Central memory CD8-positive, alpha-beta T cell (primary cell): ENCODE data around the gene USP40.

Source experiments
- ATAC-seq: fragments of 150-1000 bp; cut with Tn5 transposase; replicated peaks from 2 replicates; pipeline ENCODE4 v1.10.0; 2022; ENCODE audit warnings: mild to moderate bottlenecking, moderate FRiP score, moderate number of reproducible peaks; ENCODE audit not compliant: poor library complexity, severe bottlenecking; ENCODE audit errors: extremely low read depth
- DNase-seq, 2 donors: peaks; one replicate each; pipeline ENCODE4 v3.0.0; 2021; ENCODE audit warnings: low spot score in 2 of 2
- H3K27ac Mint-ChIP-seq: one replicate; pipeline ENCODE4 v1.8.0; 2022; ENCODE audit warnings: low read depth, mild to moderate bottlenecking, moderate library complexity, mixed read lengths
- H3K27me3 Mint-ChIP-seq: one replicate; pipeline ENCODE4 v1.8.0; 2022; ENCODE audit warnings: mixed read lengths
- H3K36me3 Mint-ChIP-seq: one replicate; pipeline ENCODE4 v1.8.0; 2022; ENCODE audit warnings: mild to moderate bottlenecking, moderate library complexity, mixed read lengths; ENCODE audit not compliant: insufficient read depth
- H3K4me1 Mint-ChIP-seq: one replicate; pipeline ENCODE4 v1.8.0; 2022; ENCODE audit warnings: mixed read lengths
- H3K4me3 Mint-ChIP-seq: one replicate; pipeline ENCODE4 v1.8.0; 2022; ENCODE audit warnings: mild to moderate bottlenecking, moderate library complexity, mixed read lengths
- H3K9me3 Mint-ChIP-seq: one replicate; pipeline ENCODE4 v1.8.0; 2022; ENCODE audit warnings: mixed read lengths

USP40 gene

GRCh38 chr2:233428008-233428407, 138.6 kb downstream of the USP40 start:
- ATAC-seq (no peak), DNase-seq (no peak)
- H3K9me3 Mint-ChIP-seq: no peaks in the 10 kb centered on the region
- H3K4me1 Mint-ChIP-seq: peaks cover 53% of the 10 kb centered on the region
- H3K27ac Mint-ChIP-seq: no peak overlapping the region
- H3K4me3 Mint-ChIP-seq: no peak overlapping the region
- peaks cover 2% of the 10 kb centered on the region for H3K36me3 Mint-ChIP-seq
- no peaks in the 10 kb centered on the region for H3K27me3 Mint-ChIP-seq

GRCh38 chr2:233426619-233427342, 139.8 kb downstream of the USP40 start:
- DNase-seq: no peak
- H3K36me3 Mint-ChIP-seq: peaks cover 4% of the 10 kb centered on the region

More at GRCh38 chr2:233426619-233427342, 139.8 kb downstream of the USP40 start:
- no peak overlapping the region for H3K27ac Mint-ChIP-seq
- H3K9me3 Mint-ChIP-seq: no peaks in the 10 kb centered on the region
- ATAC-seq: no peak
- no peaks in the 10 kb centered on the region for H3K27me3 Mint-ChIP-seq
- H3K4me1 Mint-ChIP-seq: peaks cover 65% of the 10 kb centered on the region
- H3K4me3 Mint-ChIP-seq: no peak overlapping the region
